DND-41 (cell line): ENCODE data around the gene S100A12.

Experiments used
- CTCF ChIP-seq: IDR thresholded peaks from 2 replicates; pipeline ENCODE4 v1.5.1; 2012; ENCODE audit warnings: borderline replicate concordance, low read length, moderate library complexity, mild to moderate bottlenecking; ENCODE audit not compliant: poor library complexity, severe bottlenecking; ENCODE audit errors: extremely low read depth
- EZH2 ChIP-seq: IDR thresholded peaks from 3 replicates; pipeline ENCODE4 v1.6.1; 2012; ENCODE audit warnings: borderline replicate concordance, low read depth, mild to moderate bottlenecking, moderate library complexity, low read length, inconsistent platforms; ENCODE audit not compliant: severe bottlenecking

- no peak for TF ChIP-seq EZH2
- no peak for TF ChIP-seq CTCF
These were observed 10.4 kb downstream of the S100A12 start for GRCh38 chr1:153364766-153365666.
